Measurements from ENCODE around the gene COX6A1.

COX6A1 gene

GRCh38 chr12:120445911-120446843 lies 8.3 kb downstream of the COX6A1 start, which contains the start of the genes GATC and TRIAP1:
GATC (plus strand) TSS chr12:120446444; CDS start chr12:120446481, 37 bp downstream.
TRIAP1 (minus strand) TSS chr12:120446384; CDS start chr12:120446372, 12 bp downstream.
- TF ChIP-seq, protein P1, sequence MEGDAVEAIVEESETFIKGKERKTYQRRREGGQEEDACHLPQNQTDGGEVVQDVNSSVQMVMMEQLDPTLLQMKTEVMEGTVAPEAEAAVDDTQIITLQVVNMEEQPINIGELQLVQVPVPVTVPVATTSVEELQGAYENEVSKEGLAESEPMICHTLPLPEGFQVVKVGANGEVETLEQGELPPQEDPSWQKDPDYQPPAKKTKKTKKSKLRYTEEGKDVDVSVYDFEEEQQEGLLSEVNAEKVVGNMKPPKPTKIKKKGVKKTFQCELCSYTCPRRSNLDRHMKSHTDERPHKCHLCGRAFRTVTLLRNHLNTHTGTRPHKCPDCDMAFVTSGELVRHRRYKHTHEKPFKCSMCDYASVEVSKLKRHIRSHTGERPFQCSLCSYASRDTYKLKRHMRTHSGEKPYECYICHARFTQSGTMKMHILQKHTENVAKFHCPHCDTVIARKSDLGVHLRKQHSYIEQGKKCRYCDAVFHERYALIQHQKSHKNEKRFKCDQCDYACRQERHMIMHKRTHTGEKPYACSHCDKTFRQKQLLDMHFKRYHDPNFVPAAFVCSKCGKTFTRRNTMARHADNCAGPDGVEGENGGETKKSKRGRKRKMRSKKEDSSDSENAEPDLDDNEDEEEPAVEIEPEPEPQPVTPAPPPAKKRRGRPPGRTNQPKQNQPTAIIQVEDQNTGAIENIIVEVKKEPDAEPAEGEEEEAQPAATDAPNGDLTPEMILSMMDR (IDR thresholded peaks at IDR 0.05): no peak
- TF ChIP-seq ZFX (IDR thresholded peaks at IDR 0.05; ENCODE audit: borderline replicate concordance): no peak
- H3K27ac ChIP-seq: peak within 1 kb of the TSS; percentile 83

DNA sequence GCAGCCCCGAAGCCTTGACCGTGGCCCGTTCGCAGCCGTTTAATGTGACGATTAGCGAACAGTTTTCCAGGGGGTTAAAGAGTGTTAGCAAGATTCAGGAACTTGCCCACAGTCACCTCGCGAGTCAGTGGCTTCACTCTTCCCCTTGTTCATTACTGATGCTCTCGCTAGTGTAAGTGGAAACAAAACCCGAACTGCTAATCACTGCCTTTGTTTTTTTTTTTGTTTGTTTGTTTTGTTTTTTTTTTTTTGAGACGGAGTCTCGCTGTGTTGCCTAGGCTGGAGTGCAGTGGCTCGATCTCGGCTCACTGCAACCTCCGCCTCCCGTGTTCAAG lies 8.9 kb downstream of the COX6A1 start:
- peak overlapping the region; percentile 83 for H3K27ac ChIP-seq

DNA sequence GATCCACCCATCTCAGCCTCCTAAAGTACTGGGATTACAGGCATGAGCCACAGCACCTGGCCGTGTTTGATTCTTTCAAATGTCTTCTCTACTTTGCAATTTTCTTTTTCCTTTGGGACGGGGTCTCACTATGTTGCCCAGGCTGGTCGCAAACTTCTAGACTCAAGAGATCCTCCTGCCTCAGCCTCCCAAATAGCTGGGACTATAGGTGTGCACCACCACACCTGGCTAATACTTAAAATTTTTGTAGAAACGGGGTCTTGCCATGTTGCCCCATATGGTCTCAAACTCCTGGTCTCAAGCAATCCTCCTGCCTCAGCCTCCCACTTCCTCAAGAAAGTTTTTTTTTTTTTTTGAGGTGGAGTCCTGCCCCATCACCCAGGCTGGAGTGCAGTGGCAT lies 10.1 kb downstream of the COX6A1 start:
- TF ChIP-seq, protein P1 (IDR thresholded peaks at IDR 0.05): no peak
- TF ChIP-seq ZFX (IDR thresholded peaks at IDR 0.05; ENCODE audit: borderline replicate concordance): no peak

GRCh38 chr12:120452524-120452923 lies 14.6 kb downstream of the COX6A1 start:
- peak overlapping the region; percentile 0; the same call in 1 of the 2 replicates for H3K27ac ChIP-seq

More for the DNA sequence above, 10.1 kb downstream of the COX6A1 start:
- no peak overlapping the region for H3K27ac ChIP-seq

DNA sequence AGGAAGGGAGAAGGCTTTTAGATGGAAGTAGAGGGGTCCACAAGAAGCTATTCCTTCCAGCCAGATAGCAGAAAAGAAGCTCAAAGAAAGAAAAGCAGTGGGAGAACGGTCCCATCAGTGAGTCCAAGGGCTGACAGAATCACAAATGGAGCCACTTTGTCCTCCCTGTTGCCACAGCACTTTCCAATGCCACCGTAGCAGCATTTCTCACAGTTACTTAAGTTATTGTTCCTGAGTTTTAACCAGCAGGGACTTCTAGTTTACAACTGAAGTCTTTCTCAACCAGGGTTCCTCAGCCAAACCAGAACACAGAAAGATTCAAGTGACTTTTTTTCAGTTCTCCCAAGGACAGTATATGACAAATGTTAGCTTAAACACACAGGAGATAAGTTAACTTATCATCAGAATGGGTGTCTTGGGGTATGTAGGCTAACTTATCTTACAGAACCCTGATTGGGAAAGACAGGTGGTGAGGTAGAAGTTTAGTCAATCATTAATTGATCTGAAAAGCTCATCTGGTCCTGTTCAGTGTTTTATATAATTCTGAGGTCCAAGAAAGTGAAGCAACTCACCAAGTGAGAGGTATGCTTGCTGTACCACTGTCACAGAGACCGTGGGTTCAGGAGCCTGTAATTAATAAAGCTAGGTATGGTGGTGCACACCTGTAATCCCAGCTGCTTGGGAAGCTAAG lies 15.3 kb downstream of the COX6A1 start:
- peak overlapping the region; percentile 0; the same call in 1 of the 2 replicates for H3K27ac ChIP-seq
- TF ChIP-seq, protein P1 (IDR thresholded peaks at IDR 0.05): no peak
- no peak for TF ChIP-seq ZFX (IDR thresholded peaks at IDR 0.05; ENCODE audit: borderline replicate concordance)

GRCh38 chr12:120453977-120454376 lies 16.1 kb downstream of the COX6A1 start:
- no peak for TF ChIP-seq ZFX (IDR thresholded peaks at IDR 0.05; ENCODE audit: borderline replicate concordance)
- TF ChIP-seq, protein P1 (IDR thresholded peaks at IDR 0.05): peak; percentile 94
- H3K27ac ChIP-seq: no peak overlapping the region; the same call in 1 of the 2 replicates

GRCh38 chr12:120455302-120455701 lies 17.4 kb downstream of the COX6A1 start:
- peak overlapping the region; percentile 6; the same call in 1 of the 2 replicates for H3K27ac ChIP-seq

More at GRCh38 chr12:120455302-120455701, 17.4 kb downstream of the COX6A1 start:
- TF ChIP-seq, protein P1 (IDR thresholded peaks at IDR 0.05): no peak
- TF ChIP-seq ZFX (IDR thresholded peaks at IDR 0.05; ENCODE audit: borderline replicate concordance): no peak

Data from 22Rv1 (cell line).